Pericardium fibroblast (primary cell): ENCODE measurements around the gene CEP44. TPM values are rescaled to one million over a fixed set of nuclear protein-coding genes. Genes with fewer than 3 reads are reported as not detected.

Experiments
- total RNA-seq: library from RNA; depleted of rRNA; stranded (reverse); fragments of >200 nt; gene quantifications from 2 replicates; pipeline ENCODE4 v1.2.3, GENCODE V29; 2015

Gene CEP44
- total RNA-seq, result 9.0 and 11.5 TPM in 2 replicates

GRCh38 chr4:174283507-174284471, at the start of gene CEP44, which contains the start of gene FBXO8:
Gene CEP44 (plus strand): TSS chr4:174283911. CDS start chr4:174299122, 15,211 bp downstream.
Gene FBXO8 (minus strand): TSS chr4:174283667. CDS start chr4:174263092, 20,575 bp downstream.

Other genes with a start within 250 kb of the CEP44 start
- 19.5 and 21.5 TPM in 2 replicates for gene FBXO8, start 244 bp upstream of the CEP44 start, total RNA-seq
- 0.43 TPM in 1 of 2 replicates, not detected in the other for gene HPGD, start 238.6 kb downstream of the CEP44 start, total RNA-seq